Stomach smooth muscle (tissue), 2 donors: ENCODE results near the gene NMNAT3.

Experiments
- H3K27ac ChIP-seq: one replicate; pipeline ENCODE4 v1.7.0; 2013; ENCODE audit warnings: mild to moderate bottlenecking, low read length, inconsistent platforms
- H3K27me3 ChIP-seq, 2 donors: one replicate each; pipeline ENCODE4 v1.7.0; 2013; ENCODE audit warnings: low read length in 2 of 2; ENCODE audit not compliant: insufficient read depth in 2 of 2, control insufficient read depth in 1 of 2
- H3K36me3 ChIP-seq, 2 donors: one replicate each; pipeline ENCODE4 v1.7.0; 2013; ENCODE audit warnings: low read length in 2 of 2; ENCODE audit not compliant: control insufficient read depth in 2 of 2, insufficient read depth in 2 of 2
- H3K4me1 ChIP-seq: one replicate; pipeline ENCODE4 v1.7.0; 2013; ENCODE audit warnings: low read length; ENCODE audit not compliant: control insufficient read depth, insufficient read depth
- H3K4me3 ChIP-seq, 2 donors: one replicate each; pipeline ENCODE4 v1.7.0; 2013; ENCODE audit warnings: low read length in 2 of 2
- H3K9ac ChIP-seq, 2 donors: one replicate each; pipeline ENCODE4 v1.7.0; 2013; ENCODE audit warnings: low read length in 2 of 2, mild to moderate bottlenecking in 1 of 2
- H3K9me3 ChIP-seq, 2 donors: one replicate each; pipeline ENCODE4 v1.7.0; 2013; ENCODE audit warnings: low read length in 2 of 2; ENCODE audit not compliant: control insufficient read depth in 2 of 2
- donor health status: healthy.
- donor health status: Pancreatic carcinoma.

Gene NMNAT3

GRCh38 chr3:139521144-139521543 is 156.6 kb downstream of the NMNAT3 start:
- peaks cover 0 to 5% of the 10 kb centered on the region in 2 donors for H3K36me3 ChIP-seq
- no peaks in the 10 kb centered on the region for H3K4me1 ChIP-seq
- no peak overlapping the region for H3K27ac ChIP-seq

DNA sequence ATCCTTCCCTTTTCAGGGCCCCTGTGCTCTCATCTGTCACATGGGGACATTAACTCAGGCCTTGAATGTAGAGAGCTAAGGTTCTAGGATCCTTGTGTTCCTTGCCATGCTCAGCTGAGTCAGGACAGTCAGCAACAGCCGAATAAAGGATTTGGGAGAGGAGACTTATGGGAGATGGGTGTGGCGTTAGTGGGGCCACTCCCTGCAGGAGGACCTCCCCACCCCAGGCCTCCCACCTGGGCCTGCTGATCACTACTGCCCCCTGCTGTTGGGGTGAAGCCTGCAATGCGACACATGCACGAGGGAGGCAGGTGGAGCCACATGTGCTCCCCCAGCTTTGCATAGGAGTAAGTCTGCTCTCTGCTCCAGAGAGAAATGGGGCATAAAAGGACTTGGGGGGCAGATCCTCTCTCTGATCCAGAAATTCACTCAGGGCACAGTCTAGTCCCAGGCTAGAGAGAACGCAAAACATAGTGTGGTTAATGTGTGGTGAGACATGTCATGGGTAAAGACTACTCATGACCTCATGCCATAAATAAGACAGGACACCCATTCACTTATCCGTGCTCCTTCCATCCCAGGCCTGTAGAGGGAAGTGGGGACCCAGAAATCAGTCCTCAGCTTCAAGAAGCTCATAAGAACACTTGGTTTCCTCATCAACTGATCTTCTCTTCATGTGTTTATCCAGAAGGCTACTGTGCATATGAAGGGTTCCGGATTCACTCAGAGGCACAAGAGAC is 157.6 kb downstream of the NMNAT3 start:
- Histone ChIP-seq H3K9ac (no peak overlapping the region), H3K4me1 (no peaks in the 10 kb centered on the region), H3K36me3 (peaks cover 0 to 5% of the 10 kb centered on the region in 2 donors), H3K27me3 (no peaks in the 10 kb centered on the region), H3K4me3 (no peak overlapping the region), H3K27ac (no peak overlapping the region), H3K9me3 (no peaks in the 10 kb centered on the region)

More at GRCh38 chr3:139521144-139521543, 156.6 kb downstream of the NMNAT3 start:
- Histone ChIP-seq H3K4me3 (no peak overlapping the region), H3K27me3 (no peaks in the 10 kb centered on the region), H3K9me3 (no peaks in the 10 kb centered on the region), H3K9ac (no peak overlapping the region)

DNA sequence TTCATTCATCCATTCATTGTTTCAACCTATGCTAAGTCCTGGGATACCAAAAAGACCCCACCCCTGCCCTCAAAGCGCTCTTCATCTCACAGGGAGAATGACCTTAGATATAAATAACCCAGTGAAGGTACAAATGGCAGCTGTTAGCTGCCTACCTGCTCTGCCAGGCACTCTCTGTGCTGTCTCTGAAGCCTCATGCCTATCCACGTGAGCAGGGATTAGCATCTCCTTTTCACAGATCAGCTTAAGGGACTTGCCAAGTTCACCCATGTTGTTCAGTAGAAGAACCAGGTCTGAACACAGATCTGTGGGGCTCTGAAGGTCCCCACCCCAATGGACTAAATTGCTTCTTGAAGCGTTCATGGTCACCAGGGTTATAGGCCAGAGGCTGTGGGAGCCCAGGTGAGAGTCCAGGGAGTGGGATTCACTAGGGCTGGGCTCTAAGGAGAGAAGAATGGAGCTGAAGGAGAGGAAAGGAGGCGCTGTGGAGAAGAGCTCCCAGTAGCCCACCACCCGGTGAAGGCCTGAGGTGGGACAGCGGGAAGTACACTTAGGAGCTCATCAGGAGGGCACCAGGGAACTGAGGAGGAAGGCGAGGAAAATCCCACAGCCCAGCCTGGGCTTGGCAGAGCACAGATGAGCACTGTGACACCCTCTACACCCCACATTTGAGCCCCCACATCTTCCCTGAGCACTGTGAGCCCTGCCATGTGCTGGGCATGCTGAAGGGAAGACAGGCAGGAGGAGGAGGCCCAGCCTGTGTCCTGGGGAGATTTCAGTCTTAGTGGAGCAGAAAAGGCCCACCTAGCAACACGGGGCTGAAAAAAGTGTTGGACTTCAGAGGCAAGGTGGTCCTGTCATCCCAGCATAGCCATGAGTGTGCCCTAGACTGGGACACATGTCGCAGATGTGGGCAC is 158.6 kb downstream of the NMNAT3 start:
- H3K36me3 ChIP-seq = peaks cover 0 to 5% of the 10 kb centered on the region in 2 donors
- no peak overlapping the region for H3K27ac ChIP-seq
- no peak overlapping the region for H3K9ac ChIP-seq
- H3K4me1 ChIP-seq = no peaks in the 10 kb centered on the region
- no peak overlapping the region for H3K4me3 ChIP-seq
- H3K27me3 ChIP-seq = no peaks in the 10 kb centered on the region
- no peaks in the 10 kb centered on the region for H3K9me3 ChIP-seq

GRCh38 chr3:139518306-139518705 is 159.5 kb downstream of the NMNAT3 start:
- Histone ChIP-seq H3K4me1 (no peaks in the 10 kb centered on the region), H3K4me3 (no peak overlapping the region), H3K36me3 (peaks cover 0 to 5% of the 10 kb centered on the region in 2 donors), H3K27ac (no peak overlapping the region), H3K27me3 (no peaks in the 10 kb centered on the region), H3K9me3 (no peaks in the 10 kb centered on the region), H3K9ac (no peak overlapping the region)

- peaks cover 0 to 5% of the 10 kb centered on the region in 2 donors for H3K36me3 ChIP-seq
- no peaks in the 10 kb centered on the region for H3K4me1 ChIP-seq
- H3K4me3 ChIP-seq = no peak overlapping the region
- no peaks in the 10 kb centered on the region for H3K9me3 ChIP-seq
- no peak overlapping the region for H3K9ac ChIP-seq
- no peaks in the 10 kb centered on the region for H3K27me3 ChIP-seq
- H3K27ac ChIP-seq = no peak overlapping the region
Observed at GRCh38 chr3:139517321-139518065, 160.3 kb downstream of the NMNAT3 start.

- Histone ChIP-seq H3K36me3 (peaks cover 0 to 5% of the 10 kb centered on the region in 2 donors), H3K27ac (no peak overlapping the region), H3K4me1 (no peaks in the 10 kb centered on the region), H3K9ac (no peak overlapping the region), H3K27me3 (no peaks in the 10 kb centered on the region), H3K9me3 (no peaks in the 10 kb centered on the region), H3K4me3 (no peak overlapping the region)
Observed at GRCh38 chr3:139514741-139515140, 163.0 kb downstream of the NMNAT3 start.
